Measurements from ENCODE around the gene CHTF8.
"Not testable (repeated sequence)": the region's sequence is repeated elsewhere in the genome, so short reads cannot be mapped to it uniquely, and the experiment has no call there.

Gene CHTF8

DNA sequence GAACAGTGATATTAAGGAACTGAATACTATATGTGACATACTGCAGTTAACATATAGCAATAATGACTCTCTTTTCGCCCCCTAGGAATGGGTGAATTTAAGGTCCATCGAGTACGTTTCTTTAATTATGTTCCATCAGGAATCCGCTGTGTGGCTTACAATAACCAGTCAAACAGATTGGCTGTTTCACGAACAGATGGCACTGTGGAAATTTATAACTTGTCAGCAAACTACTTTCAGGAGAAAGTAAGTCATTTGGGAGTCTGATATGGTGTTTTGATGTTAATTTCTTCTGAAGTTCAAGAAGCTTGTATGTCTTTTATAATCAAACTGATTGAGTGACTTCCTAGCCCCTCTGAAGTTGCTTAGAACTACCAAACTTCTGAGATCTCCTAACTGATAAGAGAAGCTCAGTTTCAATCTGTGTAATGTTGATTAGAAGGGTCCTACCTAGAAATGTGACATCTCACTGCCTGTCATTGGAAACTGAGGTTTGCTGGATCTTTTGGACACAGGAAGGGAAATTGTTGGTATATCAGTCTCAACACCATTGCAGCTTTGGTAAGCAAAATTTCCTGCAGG is 1.1 kb upstream of the CHTF8 start:
- H3K4me3 ChIP-seq (ENCODE audit: low read length) = peak overlapping the region; percentile 98
- no peak for DNase-seq (ENCODE audit: low read depth)
- TF ChIP-seq, protein P1, sequence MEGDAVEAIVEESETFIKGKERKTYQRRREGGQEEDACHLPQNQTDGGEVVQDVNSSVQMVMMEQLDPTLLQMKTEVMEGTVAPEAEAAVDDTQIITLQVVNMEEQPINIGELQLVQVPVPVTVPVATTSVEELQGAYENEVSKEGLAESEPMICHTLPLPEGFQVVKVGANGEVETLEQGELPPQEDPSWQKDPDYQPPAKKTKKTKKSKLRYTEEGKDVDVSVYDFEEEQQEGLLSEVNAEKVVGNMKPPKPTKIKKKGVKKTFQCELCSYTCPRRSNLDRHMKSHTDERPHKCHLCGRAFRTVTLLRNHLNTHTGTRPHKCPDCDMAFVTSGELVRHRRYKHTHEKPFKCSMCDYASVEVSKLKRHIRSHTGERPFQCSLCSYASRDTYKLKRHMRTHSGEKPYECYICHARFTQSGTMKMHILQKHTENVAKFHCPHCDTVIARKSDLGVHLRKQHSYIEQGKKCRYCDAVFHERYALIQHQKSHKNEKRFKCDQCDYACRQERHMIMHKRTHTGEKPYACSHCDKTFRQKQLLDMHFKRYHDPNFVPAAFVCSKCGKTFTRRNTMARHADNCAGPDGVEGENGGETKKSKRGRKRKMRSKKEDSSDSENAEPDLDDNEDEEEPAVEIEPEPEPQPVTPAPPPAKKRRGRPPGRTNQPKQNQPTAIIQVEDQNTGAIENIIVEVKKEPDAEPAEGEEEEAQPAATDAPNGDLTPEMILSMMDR (conservative IDR thresholded peaks at IDR 0.05; ENCODE audit: low read depth, low read length) = no peak

DNA sequence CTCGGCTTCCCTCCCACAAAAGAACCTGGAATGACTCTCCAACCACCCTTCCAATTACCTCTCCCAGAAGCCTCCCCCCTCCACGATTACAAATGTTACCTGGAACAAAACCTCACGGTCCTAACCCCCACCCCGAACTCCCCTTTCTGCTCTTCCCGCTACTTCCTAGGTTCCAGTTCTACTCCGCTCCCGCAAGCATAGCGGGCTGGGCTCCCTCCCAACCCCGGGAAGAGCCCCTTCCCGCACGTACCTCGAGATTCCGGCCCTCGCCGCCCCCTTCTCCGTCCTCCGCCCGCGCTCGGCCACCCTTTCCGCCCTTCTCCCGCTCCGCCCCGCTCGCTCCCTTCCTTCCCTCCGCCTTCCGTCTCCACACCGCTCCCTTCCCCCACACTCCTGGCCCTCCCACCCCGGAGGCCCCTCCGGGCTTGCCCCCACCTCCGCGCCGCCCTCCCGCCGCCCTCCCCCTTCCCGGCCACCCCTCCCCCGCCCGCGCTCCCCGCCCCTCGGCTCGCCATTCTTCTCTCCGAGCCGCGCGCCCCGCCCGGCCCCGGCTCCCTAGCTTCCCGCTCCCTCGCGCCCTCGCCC is 457 bp downstream of the CHTF8 start:
- TF ChIP-seq, protein P1 (conservative IDR thresholded peaks at IDR 0.05; ENCODE audit: low read depth, low read length) = no peak
- peak; percentile 40 for DNase-seq (ENCODE audit: low read depth)
- H3K4me3 ChIP-seq (ENCODE audit: low read length) = peak overlapping the region; percentile 98

DNA sequence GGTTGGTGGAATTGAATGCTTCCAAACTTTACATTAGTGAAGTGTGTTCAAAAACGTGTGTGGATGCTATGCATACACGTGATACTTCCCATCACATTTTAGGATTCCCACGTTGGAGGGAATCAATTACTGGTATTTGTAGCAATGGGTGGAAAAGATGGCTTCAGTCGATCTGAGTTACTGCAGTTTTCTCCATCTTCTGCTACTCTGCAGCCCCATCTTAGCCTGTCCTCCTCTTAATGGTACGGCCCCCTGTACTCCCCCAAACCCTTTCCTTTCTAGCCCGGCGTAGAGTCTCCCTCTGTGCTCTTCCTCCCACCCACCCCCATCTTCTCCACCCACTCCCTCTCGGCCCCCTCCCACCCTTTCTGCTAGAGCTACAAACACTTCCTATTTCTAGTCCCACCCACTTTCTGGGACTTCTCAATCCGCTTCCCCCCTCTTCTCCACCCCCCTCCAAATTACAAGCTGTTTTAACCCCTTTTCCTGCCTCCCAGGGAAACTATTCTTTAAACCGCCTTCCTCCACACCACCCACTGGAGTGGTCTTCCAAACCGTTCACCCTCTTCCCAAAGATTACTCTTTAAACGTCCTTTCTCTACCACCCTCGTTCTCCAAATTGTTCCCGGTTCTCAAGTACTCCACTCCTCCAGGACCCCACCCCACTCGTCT is 1.1 kb downstream of the CHTF8 start:
- DNase-seq (ENCODE audit: low read depth) = no peak
- peak overlapping the region; percentile 98 for H3K4me3 ChIP-seq (ENCODE audit: low read length)
- TF ChIP-seq, protein P1 (conservative IDR thresholded peaks at IDR 0.05; ENCODE audit: low read depth, low read length) = no peak

DNA sequence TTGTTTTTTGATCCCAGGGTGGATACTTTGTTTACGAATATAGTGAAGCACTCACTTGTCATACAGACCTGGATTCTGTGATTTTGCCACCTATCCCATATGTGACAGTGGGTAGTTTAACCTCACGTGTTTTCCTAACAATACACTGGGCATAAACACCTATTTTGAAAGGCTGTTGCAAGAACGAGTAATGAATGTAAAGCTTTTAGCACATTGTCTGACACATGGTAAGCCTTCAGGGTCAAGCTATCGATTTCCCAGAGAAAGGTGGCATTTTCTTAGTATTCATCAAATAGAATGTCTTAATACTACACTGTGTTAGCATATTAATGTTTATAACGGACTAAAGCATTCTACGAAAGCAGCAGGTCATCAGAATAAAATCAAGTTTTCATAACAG is 1.9 kb downstream of the CHTF8 start:
- DNase-seq (ENCODE audit: low read depth) = no peak
- TF ChIP-seq, protein P1 (conservative IDR thresholded peaks at IDR 0.05; ENCODE audit: low read depth, low read length) = no peak
- no peak overlapping the region for H3K4me3 ChIP-seq (ENCODE audit: low read length)

DNA sequence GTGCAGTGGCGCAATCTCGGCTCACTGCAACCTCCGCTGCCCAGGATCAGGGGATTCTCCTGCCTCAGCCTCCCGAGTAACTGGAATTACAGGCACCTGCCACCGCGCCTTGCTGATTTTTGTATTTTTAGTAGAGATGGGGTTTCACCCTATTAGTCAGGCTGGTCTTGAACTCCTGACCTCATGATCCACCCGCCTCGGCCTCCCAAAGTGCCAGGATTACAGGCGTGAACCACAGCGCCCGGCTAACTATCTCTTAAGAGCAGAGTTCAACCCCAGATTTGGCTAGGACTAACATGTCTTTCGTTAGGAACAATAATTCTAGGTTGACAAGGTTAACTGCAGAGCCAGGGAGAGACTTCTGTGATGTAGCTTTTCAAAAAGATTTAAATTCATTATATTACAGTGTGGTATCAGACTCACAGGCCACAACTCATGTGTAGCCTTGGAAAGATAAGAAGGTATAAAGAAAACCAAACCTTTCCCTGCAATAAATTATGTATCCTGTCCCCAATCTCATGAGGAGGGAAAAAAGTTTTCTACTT is 4.3 kb downstream of the CHTF8 start:
- TF ChIP-seq, protein P1 (conservative IDR thresholded peaks at IDR 0.05; ENCODE audit: low read depth, low read length) = no peak
- no peak overlapping the region for H3K4me3 ChIP-seq (ENCODE audit: low read length)
- DNase-seq (ENCODE audit: low read depth) = no peak

DNA sequence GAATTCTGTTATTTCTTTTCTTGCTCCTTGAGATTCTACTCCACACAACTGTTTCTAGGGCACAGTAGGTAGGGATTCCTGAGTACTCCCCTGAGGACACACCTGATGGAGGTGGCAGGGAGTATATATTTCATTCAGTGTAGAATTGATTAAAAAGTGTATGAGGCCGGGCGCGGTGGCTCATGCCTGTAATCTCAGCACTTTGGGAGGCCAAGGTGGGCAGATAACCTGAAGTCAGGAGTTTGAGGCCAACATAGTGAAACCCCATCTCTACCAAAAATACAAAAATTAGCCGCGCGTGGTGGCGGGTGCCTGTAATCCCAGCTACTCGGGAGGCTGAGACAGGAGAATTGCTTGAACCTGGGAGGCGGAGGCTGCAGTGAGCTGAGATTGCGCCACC is 5.6 kb downstream of the CHTF8 start:
- not testable (repeated sequence) for DNase-seq (ENCODE audit: low read depth); H3K4me3 ChIP-seq (ENCODE audit: low read length)

DNA sequence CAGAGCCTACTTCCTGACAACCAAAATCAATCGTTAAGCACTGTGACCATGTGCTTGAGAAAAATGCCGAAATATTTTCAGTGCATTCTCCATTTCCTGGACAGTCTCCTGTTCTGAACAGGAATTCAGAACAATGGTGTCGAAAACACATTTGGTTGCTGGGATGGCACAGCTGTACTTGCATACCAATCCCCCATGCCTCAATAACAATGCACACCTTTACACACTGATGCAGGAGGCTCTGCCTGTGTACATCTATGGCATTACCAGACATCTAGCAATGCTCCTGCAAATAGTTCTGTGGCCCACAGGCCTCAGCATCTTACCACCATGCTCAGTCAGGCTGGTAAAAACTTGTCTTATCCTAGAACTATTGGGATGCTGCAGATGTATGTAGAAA is 6.2 kb downstream of the CHTF8 start:
- no peak for DNase-seq (ENCODE audit: low read depth)
- H3K4me3 ChIP-seq (ENCODE audit: low read length) = no peak overlapping the region
- TF ChIP-seq, protein P1 (conservative IDR thresholded peaks at IDR 0.05; ENCODE audit: low read depth, low read length) = no peak

DNA sequence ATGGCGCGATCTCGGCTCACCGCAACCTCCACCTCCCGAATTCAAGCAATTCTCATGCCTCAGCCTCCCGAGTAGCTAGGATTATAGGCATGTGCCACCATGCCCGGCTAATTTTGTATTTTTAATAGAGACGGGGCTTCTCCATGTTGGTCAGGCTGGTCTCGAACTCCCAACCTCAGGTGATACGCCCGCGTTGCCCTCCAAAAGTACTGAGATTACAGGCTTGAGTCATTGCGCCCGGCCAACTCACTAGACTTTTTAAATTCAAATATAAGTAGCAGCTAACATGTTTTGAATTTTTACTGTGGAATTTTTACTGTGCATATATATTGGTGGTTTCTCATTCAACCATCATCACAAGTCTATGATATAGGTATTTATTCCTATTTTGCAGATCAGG is 7.4 kb downstream of the CHTF8 start:
- not testable (repeated sequence) for H3K4me3 ChIP-seq (ENCODE audit: low read length); DNase-seq (ENCODE audit: low read depth)

DNA sequence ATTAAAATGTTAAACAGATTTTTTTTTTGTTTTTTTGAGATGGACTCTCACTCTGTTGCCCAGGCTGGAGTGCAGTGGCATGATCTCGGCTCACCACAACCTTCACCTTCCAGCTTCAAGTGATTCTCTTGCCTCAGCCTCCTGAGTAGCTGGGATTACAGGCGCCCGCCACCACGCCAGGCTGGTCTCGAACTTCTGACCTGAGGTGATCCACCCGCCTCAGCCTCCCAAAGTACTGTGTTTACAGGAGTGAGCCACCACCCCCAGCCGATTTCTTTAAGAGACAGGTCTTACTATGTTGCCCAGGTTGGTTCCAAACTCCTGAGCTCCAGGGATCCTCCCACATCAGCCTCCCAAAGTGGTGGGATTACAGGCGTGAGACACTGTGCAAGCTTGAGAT is 8.0 kb downstream of the CHTF8 start:
- not testable (repeated sequence) for DNase-seq (ENCODE audit: low read depth); H3K4me3 ChIP-seq (ENCODE audit: low read length)
